Measurements from ENCODE around the gene EEF1G. TPM values are rescaled to one million over a fixed set of nuclear protein-coding genes. Genes with fewer than 3 reads are reported as not detected.
A peak's percentile ranks its signal among the peaks of the same experiment; 100 is the strongest.

EEF1G gene
- total and polyA plus RNA-seq, 9 of the 15 experiments (the other 6 are each of a cell fraction or from before 2014, with no cell fraction given): 985 to 2,349 (median 2,035) TPM

DNA sequence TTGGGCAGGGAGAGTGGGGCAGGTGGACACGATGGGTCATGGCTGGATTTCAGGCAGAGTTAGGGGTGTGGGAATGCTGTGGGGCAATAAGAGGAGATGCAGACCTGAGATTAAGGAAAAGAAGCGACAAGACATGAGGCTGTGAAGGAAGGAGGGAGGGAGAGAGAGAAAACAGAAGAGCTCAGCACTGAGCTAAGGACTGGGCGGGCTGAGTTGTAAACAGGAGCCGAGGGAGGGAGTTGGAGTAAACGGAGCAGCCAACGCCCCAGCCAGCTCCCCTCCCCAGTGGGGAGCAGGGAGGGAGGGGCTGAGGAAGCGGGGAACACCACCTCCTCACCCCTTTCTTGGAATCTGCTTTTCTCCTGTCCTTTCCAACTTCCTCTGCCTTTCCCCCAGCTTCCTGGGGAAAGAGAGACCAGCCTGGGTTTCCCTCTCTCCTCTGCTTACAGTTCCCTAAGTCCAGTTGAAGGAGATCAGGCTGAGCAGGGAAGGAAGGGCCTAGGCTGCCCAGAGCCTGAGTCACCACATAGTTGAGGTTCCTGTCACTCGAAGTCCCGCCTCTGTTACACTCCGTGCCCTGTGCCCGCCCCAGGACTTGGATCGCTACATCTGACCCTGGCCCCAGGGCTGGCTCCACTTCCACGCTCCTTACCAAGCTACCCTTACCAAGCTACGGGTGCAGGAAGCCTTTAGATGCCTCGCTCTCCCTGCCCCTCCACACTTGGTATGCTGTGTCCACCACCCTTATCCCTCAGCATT, 20.4 kb downstream of the EEF1G start (continued):
- TF ChIP-seq, protein P1, sequence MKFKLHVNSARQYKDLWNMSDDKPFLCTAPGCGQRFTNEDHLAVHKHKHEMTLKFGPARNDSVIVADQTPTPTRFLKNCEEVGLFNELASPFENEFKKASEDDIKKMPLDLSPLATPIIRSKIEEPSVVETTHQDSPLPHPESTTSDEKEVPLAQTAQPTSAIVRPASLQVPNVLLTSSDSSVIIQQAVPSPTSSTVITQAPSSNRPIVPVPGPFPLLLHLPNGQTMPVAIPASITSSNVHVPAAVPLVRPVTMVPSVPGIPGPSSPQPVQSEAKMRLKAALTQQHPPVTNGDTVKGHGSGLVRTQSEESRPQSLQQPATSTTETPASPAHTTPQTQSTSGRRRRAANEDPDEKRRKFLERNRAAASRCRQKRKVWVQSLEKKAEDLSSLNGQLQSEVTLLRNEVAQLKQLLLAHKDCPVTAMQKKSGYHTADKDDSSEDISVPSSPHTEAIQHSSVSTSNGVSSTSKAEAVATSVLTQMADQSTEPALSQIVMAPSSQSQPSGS (CRISPR knock-in tag; IDR thresholded peaks at IDR 0.05): no peak
- TF ChIP-seq DIDO1 (tag; IDR thresholded peaks at IDR 0.05; ENCODE audit: low read depth) (peak; percentile 66; the same call in 1 of the 2 replicates), PHF8 (IDR thresholded peaks at IDR 0.05; ENCODE audit: borderline replicate concordance, low read length) (peak; percentile 47; the same call in 1 of the 2 replicates), CCNT2 (IDR thresholded peaks at IDR 0.05; ENCODE audit: borderline replicate concordance, extremely low read depth, insufficient read length, low read depth, low read length) (peak; percentile 55), ZNF644 (tag; IDR thresholded peaks at IDR 0.05; ENCODE audit: low read depth) (peak; percentile 59; the same call in 1 of the 2 replicates), SOX6 (IDR thresholded peaks at IDR 0.05) (peak; percentile 70; the same call in 1 of the 2 replicates), ZEB2 (IDR thresholded peaks at IDR 0.05) (peak; percentile 85), MAZ (CRISPR knock-in tag; conservative IDR thresholded peaks at IDR 0.05 in 1 of 2, IDR thresholded peaks at IDR 0.05 in 1 of 2) (peak; percentile 97 to 99), JUNB (CRISPR knock-in tag; conservative IDR thresholded peaks at IDR 0.05) (0 out of 2 replicates have a peak, but pooled peaks have one; percentile 2), SMAD4 (CRISPR knock-in tag; conservative IDR thresholded peaks at IDR 0.05) (peak; percentile 41), GABPA (tag; conservative IDR thresholded peaks at IDR 0.05; ENCODE audit: low read depth) (peak; percentile 53; the same call in 1 of the 2 replicates), MYBL2 (IDR thresholded peaks at IDR 0.05; ENCODE audit: low read depth) (no peak), MYBL2 (CRISPR knock-in tag; IDR thresholded peaks at IDR 0.05; ENCODE audit: borderline replicate concordance) (no peak), ARID1B (IDR thresholded peaks at IDR 0.05) (peak; percentile 77)
- TF ChIP-seq, protein P2, sequence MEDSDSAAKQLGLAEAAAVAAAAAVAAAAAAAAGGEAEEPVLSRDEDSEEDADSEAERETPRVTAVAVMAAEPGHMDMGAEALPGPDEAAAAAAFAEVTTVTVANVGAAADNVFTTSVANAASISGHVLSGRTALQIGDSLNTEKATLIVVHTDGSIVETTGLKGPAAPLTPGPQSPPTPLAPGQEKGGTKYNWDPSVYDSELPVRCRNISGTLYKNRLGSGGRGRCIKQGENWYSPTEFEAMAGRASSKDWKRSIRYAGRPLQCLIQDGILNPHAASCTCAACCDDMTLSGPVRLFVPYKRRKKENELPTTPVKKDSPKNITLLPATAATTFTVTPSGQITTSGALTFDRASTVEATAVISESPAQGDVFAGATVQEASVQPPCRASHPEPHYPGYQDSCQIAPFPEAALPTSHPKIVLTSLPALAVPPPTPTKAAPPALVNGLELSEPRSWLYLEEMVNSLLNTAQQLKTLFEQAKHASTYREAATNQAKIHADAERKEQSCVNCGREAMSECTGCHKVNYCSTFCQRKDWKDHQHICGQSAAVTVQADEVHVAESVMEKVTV (CRISPR knock-in tag; IDR thresholded peaks at IDR 0.05): 0 out of 2 replicates have a peak, but pooled peaks have one; percentile 27
- TF ChIP-seq, protein P3, sequence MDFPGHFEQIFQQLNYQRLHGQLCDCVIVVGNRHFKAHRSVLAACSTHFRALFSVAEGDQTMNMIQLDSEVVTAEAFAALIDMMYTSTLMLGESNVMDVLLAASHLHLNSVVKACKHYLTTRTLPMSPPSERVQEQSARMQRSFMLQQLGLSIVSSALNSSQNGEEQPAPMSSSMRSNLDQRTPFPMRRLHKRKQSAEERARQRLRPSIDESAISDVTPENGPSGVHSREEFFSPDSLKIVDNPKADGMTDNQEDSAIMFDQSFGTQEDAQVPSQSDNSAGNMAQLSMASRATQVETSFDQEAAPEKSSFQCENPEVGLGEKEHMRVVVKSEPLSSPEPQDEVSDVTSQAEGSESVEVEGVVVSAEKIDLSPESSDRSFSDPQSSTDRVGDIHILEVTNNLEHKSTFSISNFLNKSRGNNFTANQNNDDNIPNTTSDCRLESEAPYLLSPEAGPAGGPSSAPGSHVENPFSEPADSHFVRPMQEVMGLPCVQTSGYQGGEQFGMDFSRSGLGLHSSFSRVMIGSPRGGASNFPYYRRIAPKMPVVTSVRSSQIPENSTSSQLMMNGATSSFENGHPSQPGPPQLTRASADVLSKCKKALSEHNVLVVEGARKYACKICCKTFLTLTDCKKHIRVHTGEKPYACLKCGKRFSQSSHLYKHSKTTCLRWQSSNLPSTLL (IDR thresholded peaks at IDR 0.05): peak; percentile 66; the same call in 1 of the 2 replicates
- TF ChIP-seq, protein P4, sequence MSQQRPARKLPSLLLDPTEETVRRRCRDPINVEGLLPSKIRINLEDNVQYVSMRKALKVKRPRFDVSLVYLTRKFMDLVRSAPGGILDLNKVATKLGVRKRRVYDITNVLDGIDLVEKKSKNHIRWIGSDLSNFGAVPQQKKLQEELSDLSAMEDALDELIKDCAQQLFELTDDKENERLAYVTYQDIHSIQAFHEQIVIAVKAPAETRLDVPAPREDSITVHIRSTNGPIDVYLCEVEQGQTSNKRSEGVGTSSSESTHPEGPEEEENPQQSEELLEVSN (IDR thresholded peaks at IDR 0.05; ENCODE audit: borderline replicate concordance in 1 of 2, extremely low read depth in 1 of 2, insufficient read depth in 1 of 2, insufficient read length in 1 of 2, low read depth in 1 of 2, low read length in 1 of 2, poor library complexity in 1 of 2, severe bottlenecking in 1 of 2): peak; percentile 32 to 41
- TF ChIP-seq, protein P5, sequence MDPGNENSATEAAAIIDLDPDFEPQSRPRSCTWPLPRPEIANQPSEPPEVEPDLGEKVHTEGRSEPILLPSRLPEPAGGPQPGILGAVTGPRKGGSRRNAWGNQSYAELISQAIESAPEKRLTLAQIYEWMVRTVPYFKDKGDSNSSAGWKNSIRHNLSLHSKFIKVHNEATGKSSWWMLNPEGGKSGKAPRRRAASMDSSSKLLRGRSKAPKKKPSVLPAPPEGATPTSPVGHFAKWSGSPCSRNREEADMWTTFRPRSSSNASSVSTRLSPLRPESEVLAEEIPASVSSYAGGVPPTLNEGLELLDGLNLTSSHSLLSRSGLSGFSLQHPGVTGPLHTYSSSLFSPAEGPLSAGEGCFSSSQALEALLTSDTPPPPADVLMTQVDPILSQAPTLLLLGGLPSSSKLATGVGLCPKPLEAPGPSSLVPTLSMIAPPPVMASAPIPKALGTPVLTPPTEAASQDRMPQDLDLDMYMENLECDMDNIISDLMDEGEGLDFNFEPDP (CRISPR knock-in tag; IDR thresholded peaks at IDR 0.05): no peak

Data from K562 (cell line).